CD4-positive, alpha-beta T cell (primary cell): ENCODE measurements around the gene PITPNM3. TPM values are rescaled to one million over a fixed set of nuclear protein-coding genes. Genes with fewer than 3 reads are reported as not detected.

ENCODE experiments used
- ATAC-seq: fragments of 200-7000 bp; cut with Tn5 transposase; one replicate; pipeline ENCODE4 v1.10.0; 2022; ENCODE audit warnings: mild to moderate bottlenecking; ENCODE audit not compliant: poor library complexity
- CTCF ChIA-PET: fragments of 350-600 bp; sonication (Branson Sonifier 250); formaldehyde crosslinking; loops from one replicate; lab custom pipeline; 2021; ENCODE audit warnings: antibody characterized with exemption, inconsistent platforms; lab: Charles Lee
- POLR2A ChIA-PET: fragments of 350-600 bp; sonication (Branson Sonifier 250); formaldehyde crosslinking; loops from one replicate; lab custom pipeline; 2021; ENCODE audit warnings: antibody characterized with exemption, inconsistent platforms; lab: Charles Lee
- DNase-seq, 14 experiments: peaks; one replicate each; pipeline ENCODE4 v3.0.0-alpha.2; 2013 to 2020; ENCODE audit warnings: mixed read lengths in 2 of 14
- H3K27ac ChIP-seq, 2 donors: one replicate each; pipeline versions ENCODE4 v1.5.1 to v1.7.0; 2013; ENCODE audit warnings: low read length in 2 of 2, low read depth in 1 of 2, mild to moderate bottlenecking in 1 of 2
- H3K27me3 ChIP-seq, 2 experiments: 1 replicate in 1 of 2; 2 replicates in 1 of 2; pipeline versions ENCODE4 v1.6.1 to v1.7.0; 2013; ENCODE audit warnings: low read length in 2 of 2, control low read depth in 1 of 2, mild to moderate bottlenecking in 1 of 2, moderate library complexity in 1 of 2; ENCODE audit not compliant: insufficient read depth in 2 of 2, control insufficient read depth in 1 of 2
- H3K36me3 ChIP-seq: one replicate; pipeline ENCODE4 v1.6.1; 2013; ENCODE audit warnings: low read length, control low read depth; ENCODE audit not compliant: insufficient read depth
- H3K4me1 ChIP-seq: one replicate; pipeline ENCODE4 v1.6.1; 2013; ENCODE audit warnings: low read length, control low read depth; ENCODE audit not compliant: insufficient read depth
- H3K4me3 ChIP-seq: one replicate; pipeline ENCODE4 v1.5.1; 2013; ENCODE audit warnings: mild to moderate bottlenecking, low read length, moderate library complexity
- H3K9me3 ChIP-seq, 2 experiments: 1 replicate in 1 of 2; 2 replicates in 1 of 2; pipeline versions ENCODE4 v1.6.1 to v1.7.0; 2013; ENCODE audit warnings: low read length in 2 of 2, mild to moderate bottlenecking in 2 of 2, control low read depth in 1 of 2, moderate library complexity in 1 of 2; ENCODE audit not compliant: control insufficient read depth in 1 of 2, insufficient read depth in 1 of 2
- H3K27ac Mint-ChIP-seq: one replicate; pipeline ENCODE4 v1.8.0; 2020; ENCODE audit warnings: mixed read lengths
- H3K27me3 Mint-ChIP-seq: one replicate; pipeline ENCODE4 v1.8.0; 2021; ENCODE audit warnings: mixed read lengths
- H3K36me3 Mint-ChIP-seq: one replicate; pipeline ENCODE4 v1.8.0; 2021; ENCODE audit warnings: low read depth, mixed read lengths
- H3K4me1 Mint-ChIP-seq: one replicate; pipeline ENCODE4 v1.8.0; 2021; ENCODE audit warnings: low read depth, mixed read lengths
- H3K4me3 Mint-ChIP-seq: one replicate; pipeline ENCODE4 v1.8.0; 2020; ENCODE audit warnings: mild to moderate bottlenecking, mixed read lengths
- H3K9me3 Mint-ChIP-seq: one replicate; pipeline ENCODE4 v1.8.0; 2020; ENCODE audit warnings: mixed read lengths
- CTCF ChIP-seq: fragments of 200-600 bp; IDR thresholded peaks from one replicate; pipeline ENCODE4 v1.8.0; 2022; ENCODE audit warnings: antibody characterized with exemption, mild to moderate bottlenecking
- intact Hi-C, 2 experiments: fragments of 100-400 bp; cut with DNase I in 1 of 2; cut with micrococcal nuclease in 1 of 2; formaldehyde crosslinking; loops; one replicate each; pipeline versions ENCODE4 v1.15.1 to v1.9.0; 2023 to 2025; cut with DNase I, micrococcal nuclease
- total RNA-seq, 174 experiments: library from RNA in 2 of 174; stranded (reverse) in 2 of 174; gene quantifications; one replicate each; pipeline ENCODE4 v1.2.3 and lab custom pipeline; 2021 to 2026

Gene PITPNM3
- total RNA-seq, 2 experiments from 2014 or later, result 0.34 to 0.41 TPM

GRCh38 chr17:6450926-6451832 is 105.2 kb downstream of the PITPNM3 start:
- Mint-ChIP-seq H3K9me3 (no peaks in the 10 kb centered on the region), H3K27me3 (no peaks in the 10 kb centered on the region), H3K36me3 (no peaks in the 10 kb centered on the region), H3K4me3 (no peak overlapping the region), H3K27ac (peak overlapping the region; percentile 19), H3K4me1 (peaks cover 14% of the 10 kb centered on the region)
- no peaks in the 10 kb centered on the region for H3K27me3 ChIP-seq
- no peaks in the 10 kb centered on the region for H3K9me3 ChIP-seq
- H3K27ac ChIP-seq, result no peak overlapping the region
- peaks cover 10% of the 10 kb centered on the region for H3K4me1 ChIP-seq
- ChIA-PET CTCF (no interaction called here), POLR2A (no interaction called here)
- no peaks in the 10 kb centered on the region for H3K36me3 ChIP-seq
- H3K4me3 ChIP-seq, result no peak overlapping the region
- DNase-seq (no peak), ATAC-seq (no peak)
- no peak for TF ChIP-seq CTCF
- intact Hi-C loops, result no loop called here

GRCh38 chr17:6449307-6449706 is 107.0 kb downstream of the PITPNM3 start:
- Histone ChIP-seq H3K27ac (no peak overlapping the region), H3K4me3 (no peak overlapping the region), H3K36me3 (no peaks in the 10 kb centered on the region), H3K4me1 (peaks cover 6% of the 10 kb centered on the region), H3K27me3 (no peaks in the 10 kb centered on the region), H3K9me3 (no peaks in the 10 kb centered on the region)
- Mint-ChIP-seq H3K4me1 (peaks cover 12% of the 10 kb centered on the region), H3K27ac (no peak overlapping the region), H3K4me3 (no peak overlapping the region), H3K9me3 (no peaks in the 10 kb centered on the region), H3K27me3 (no peaks in the 10 kb centered on the region), H3K36me3 (no peaks in the 10 kb centered on the region)
- ChIA-PET CTCF (no interaction called here), POLR2A (no interaction called here)
- ATAC-seq (no peak), DNase-seq (peak in 1 of 14 experiments; percentile 4)
- intact Hi-C loops, result no loop called here
- no peak for TF ChIP-seq CTCF

- Histone ChIP-seq H3K27ac (no peak overlapping the region), H3K27me3 (no peaks in the 10 kb centered on the region), H3K36me3 (no peaks in the 10 kb centered on the region), H3K4me1 (peaks cover 13% of the 10 kb centered on the region), H3K4me3 (no peak overlapping the region), H3K9me3 (no peaks in the 10 kb centered on the region)
- no peak for DNase-seq
- Mint-ChIP-seq H3K9me3 (no peaks in the 10 kb centered on the region), H3K36me3 (no peaks in the 10 kb centered on the region), H3K27ac (no peak overlapping the region), H3K4me1 (peaks cover 14% of the 10 kb centered on the region), H3K27me3 (no peaks in the 10 kb centered on the region), H3K4me3 (no peak overlapping the region)
- no peak for ATAC-seq
- TF ChIP-seq CTCF, result no peak
- intact Hi-C loops, result no loop called here
- ChIA-PET CTCF (interaction anchor here (1.2 kb wide), 1 partner anchor 13 kb away, joined by 3 read pairs; no protein-coding TSS in a partner anchor), POLR2A (interaction anchor here (0.8 kb wide), 1 partner anchor 12 kb away, joined by 3 read pairs; no protein-coding TSS in a partner anchor)
Observed at GRCh38 chr17:6448473-6448872, 107.9 kb downstream of the PITPNM3 start.
